Hepatic stellate cell (primary cell): ENCODE measurements around the gene MDFI.

ENCODE experiments used
- DNase-seq: peaks from one replicate; pipeline ENCODE4 v3.0.0; 2011; ENCODE audit warnings: low spot score

Gene MDFI, protein sequence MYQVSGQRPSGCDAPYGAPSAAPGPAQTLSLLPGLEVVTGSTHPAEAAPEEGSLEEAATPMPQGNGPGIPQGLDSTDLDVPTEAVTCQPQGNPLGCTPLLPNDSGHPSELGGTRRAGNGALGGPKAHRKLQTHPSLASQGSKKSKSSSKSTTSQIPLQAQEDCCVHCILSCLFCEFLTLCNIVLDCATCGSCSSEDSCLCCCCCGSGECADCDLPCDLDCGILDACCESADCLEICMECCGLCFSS

DNA sequence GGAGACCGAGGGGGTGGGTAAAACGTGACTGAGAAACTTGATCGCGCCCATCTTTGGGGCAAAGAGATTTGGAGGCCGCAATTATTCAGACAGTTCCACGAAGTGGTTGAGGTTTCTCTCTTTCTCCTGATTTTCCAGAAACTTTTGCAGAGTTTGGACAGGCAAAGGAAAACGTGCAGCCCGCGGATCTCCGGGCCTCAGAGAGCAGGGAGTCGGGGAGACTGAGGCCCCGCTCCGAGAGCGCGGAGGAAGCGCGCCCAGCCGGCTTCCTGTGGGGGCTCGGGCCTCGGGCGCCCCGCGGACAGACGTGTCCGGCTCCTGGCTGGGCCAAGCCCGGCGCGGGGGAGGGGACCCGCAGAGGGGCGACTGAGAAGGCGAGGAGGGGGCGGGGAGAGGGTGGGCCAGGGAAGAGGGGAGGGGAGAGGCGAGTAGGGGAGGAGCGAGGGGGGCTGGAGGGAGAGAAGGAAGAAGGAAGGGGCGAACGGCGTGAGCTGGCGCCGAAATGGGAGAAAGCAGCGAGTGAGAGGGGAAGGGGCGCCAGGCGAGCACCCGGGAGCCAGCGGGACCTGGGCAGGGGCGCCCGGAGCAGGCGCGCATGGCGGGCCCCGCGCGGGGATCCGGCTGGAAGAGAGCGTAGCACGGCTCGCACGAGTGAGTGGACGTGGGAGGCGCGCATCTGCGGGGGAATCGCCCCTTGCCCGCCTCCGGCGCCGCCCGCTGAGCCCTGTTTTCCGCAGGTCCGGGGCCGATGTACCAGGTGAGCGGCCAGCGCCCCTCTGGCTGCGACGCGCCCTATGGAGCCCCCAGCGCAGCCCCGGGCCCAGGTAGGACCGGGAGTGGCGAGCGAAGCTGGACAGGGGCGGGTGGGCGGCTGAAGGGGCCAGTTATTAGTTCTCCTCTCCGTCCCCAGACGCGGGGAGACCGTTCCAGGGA lies at the start of gene MDFI:
MDFI (plus strand) TSS at position 467 of the 933 bp plus-strand sequence; CDS start at position 749, 282 bp downstream.
- no peak for DNase-seq

DNA sequence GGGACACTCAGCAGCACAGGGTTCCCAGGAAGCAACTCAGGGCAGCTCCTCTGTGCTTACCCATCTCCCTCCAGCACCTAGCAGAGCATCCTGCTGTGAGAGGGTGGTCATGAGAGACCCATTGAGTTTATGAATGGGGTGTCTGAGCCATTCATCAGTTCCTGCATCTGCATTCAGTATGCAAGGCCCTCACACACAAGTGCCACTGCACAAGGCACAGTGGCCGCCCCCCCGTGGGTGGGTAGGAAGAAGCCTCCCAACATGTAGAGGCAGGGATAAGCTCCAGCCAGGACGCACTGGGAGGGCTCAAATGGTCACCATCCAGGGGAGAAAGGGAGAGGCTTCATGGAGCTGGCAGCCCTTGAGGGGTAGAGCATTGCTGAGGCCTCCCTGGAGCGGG lies 49.0 kb upstream of the MDFI start:
- no peak for DNase-seq

DNA sequence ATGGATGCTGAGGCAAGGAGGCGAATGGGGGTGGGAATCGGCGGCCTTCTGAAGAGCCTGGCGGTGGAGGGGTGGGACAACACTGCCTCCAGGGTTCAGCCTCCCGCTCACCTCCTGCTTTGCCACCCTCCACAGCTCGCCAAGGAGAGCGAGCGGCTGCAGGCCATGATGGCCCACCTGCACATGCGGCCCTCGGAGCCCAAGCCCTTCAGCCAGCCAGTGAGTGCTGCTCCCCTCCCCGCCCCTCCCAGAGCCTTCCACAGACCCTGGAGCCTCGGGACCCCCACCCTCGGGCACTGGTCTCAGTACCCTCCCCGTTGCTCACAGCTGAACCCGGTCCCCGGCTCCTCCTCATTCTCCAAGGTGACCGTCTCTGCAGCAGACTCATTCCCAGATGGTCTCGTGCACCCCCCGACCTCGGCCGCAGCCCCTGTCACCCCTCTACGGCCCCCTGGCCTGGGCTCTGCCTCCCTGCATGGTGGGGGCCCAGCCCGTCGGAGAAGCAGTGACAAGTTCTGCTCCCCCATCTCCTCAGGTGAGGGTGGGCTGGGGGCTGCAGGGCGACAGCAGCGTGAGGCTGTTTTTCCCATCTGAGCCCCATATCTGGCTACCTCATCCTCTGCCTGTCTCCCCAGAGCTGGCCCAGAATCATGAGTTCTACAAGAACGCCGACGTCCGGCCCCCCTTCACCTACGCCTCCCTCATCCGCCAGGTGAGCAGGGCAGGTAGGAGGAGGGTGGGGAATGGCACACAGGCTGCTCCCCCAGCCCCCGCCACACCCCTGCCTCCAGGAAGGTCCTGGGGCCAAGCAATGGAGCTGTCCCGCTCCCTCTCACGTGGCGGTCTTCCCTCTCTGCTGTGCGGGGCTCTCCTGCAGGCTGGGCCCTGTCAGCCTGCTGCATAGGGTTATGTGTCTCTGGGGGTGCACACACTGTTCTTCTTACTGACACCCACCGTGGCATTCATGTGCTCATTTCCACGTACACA lies 48.3 kb upstream of the MDFI start:
- DNase-seq = no peak

DNA sequence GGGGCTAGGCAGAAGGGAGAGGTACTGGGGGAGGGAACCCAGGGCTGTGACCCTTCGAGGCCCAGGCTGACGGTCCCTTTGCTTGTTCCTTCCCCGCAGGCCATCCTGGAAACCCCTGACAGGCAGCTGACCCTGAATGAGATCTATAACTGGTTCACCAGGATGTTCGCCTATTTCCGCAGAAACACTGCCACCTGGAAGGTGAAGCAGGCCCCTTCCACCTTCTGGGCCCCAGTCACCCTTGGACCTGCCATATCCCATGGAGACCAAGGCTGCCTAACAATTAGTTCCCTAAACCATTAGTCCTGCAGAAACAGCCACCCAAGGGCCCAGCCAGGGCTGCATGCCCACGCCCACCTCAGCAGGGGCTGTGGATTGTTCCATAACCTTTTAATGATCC lies 47.1 kb upstream of the MDFI start:
- DNase-seq = no peak

DNA sequence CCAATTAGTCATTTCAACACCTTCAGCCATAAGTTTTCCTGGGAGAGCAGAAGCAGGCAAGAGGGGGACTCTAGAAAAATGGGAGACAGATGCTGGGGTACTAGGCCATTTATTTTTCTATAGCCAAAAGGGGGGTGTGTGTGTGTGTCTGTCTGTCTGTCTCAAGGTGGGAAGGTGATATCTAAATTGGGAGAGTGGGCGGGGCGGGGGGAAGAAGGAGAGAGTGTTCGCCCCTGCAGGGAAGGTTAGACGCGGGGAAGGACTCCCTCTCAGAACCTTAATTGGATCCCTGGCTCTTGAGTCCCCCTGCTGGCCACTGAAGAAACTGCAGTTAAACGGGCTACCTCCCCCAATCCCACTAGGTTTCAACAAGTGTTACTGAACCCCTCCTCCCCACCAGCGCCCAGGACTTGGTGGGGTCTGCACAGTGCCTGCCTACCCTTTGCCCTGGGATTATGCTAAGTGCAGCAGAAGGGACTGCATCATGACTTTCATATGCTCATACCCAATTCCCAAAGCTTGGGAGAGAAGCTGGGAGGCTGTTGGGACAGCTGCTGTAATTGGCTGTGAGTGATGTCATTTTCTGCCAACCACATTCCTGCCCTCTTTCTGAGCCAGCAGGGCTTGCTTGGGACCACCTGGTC lies 46.3 kb upstream of the MDFI start:
- DNase-seq = peak; percentile 91

DNA sequence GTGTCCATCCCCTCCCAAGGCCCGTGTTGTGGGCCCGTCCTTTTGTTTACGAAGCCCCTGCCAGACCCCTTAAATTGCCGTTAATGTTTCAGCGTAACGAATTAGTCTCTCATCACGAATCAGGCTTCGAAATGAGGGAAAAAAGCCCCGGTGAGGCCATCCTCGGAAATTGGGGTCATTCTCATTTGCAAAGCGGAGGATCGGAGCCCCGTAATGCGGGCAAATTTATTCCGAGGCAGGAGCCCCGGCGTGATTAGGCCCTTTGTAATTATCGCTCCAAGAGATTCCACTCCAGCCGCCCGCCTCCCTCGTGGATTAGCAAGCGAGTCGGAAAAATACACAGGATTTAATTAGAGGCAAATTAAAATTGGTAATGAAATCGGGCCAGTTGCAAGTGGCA lies 44.9 kb upstream of the MDFI start:
- DNase-seq = no peak

DNA sequence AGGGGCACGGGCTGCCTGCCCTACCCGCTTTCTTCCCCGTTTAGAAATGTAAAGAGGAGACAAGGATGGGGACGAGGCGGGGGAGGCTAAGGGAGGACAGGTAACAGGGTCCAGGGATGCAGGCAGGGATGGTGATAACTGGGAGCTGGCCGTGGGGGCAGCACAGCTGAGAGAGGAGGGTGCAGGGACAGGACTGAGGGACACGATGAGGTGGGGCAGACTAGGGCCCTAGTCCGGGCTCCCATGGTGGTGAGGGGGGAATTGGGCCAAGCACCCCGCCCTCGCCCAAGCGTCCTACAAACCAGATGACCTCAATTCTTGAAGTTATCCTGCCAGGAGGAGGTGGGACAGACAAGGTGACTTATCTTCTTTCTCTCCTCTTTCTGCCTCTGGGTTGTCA lies 44.4 kb upstream of the MDFI start:
- DNase-seq = no peak

DNA sequence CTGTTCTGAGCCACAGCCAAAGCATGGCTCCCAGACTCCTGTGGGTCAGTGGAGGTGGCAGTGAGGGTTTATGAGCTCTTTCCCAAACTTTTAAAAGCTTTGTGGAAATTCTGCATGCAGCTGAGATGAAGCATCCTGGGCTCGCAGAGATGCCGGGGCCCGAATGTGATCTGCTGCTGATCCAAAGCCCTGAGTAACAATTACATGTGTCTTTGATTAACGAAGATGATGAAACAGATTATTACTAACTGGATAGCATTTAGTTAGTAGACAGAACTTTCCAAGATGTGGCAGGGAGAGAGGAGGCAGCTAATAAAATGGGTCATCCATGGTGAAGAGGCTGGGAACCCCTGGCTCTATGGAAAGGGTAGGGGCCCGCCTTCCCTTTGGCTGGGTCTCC lies 43.9 kb upstream of the MDFI start:
- DNase-seq = no peak

DNA sequence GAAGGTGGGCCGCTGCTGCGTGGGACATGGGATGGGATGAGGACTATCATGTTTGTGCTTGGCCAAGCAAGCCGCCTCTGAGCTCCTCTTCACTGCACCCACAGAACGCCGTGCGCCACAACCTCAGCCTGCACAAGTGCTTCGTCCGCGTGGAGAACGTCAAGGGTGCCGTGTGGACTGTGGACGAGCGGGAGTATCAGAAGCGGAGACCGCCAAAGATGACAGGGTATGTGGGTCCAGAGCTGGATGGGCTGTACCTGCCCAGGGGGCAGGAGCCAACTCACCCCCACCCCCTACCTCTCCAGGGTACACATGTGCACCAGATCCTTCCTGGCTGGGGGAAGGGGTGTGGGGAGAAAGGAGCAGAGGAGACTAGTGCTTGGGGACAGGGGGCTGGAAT lies 43.5 kb upstream of the MDFI start:
- DNase-seq = no peak

DNA sequence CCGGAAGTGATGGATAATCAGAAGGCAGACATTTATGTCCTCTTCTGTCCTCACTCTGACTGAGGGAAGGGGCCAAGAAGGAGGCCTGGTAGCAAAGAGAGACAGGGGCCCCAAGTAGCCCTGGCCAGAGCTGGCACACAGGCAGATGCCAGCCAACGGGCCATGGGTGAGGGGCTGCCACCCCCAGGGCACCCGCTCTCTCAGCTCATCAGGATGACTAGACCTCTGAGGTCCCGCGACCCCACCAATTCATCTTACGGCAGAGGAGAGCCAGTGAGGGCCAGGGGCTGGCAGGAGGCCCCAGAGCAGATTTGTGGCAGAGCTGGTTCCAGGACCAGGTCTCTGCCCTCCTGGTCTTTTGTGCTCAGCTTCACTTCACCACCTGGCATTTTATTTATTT lies 43.1 kb upstream of the MDFI start:
- DNase-seq = no peak

DNA sequence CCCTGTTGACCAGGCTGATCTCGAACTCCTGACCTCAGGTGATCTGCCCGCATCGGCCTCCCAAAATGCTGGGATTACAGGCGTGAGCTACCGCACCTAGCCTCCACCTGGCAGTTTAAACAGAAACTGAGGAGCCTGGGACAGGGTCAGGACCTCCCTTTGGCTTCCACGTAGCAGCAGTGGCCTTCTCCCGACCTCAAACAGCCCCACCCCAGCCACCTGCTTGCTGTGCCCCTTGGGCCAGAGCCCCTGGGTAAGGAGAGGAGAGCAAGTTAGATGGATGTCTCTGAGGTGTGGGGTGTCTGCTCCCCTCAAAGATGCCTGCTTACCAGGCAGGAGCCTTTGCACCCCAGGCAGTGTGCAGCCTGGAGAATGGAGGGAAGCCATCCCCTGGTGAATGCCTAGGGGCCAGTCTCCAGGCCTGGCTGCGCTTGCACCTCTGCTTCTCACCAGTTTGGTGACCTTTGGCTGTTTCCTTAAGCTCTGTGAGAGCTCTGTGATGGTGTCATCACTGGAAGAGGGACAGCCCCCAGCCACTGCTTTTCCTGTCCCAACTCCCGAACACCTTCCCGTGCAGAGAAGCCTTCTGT lies 42.1 kb upstream of the MDFI start:
- DNase-seq = no peak

DNA sequence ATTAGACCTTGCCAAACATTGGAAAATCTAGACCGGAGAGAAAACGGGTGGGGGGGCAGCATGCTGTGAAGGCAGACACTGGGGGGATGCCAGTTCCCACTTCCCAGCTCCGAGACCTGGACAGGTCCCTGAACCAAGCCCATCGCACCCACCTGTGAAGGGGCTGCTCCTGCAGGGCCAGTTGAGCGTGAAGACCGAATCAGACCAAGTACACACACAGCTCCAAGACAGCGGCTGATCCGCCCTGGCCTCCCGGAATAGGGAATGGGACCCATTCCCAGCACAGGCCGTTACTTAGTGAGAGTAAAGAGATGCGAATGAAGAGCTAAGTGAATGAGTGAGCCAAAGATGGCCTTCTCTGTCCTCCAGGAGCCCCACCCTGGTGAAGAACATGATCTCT lies 41.5 kb upstream of the MDFI start:
- DNase-seq = no peak

DNA sequence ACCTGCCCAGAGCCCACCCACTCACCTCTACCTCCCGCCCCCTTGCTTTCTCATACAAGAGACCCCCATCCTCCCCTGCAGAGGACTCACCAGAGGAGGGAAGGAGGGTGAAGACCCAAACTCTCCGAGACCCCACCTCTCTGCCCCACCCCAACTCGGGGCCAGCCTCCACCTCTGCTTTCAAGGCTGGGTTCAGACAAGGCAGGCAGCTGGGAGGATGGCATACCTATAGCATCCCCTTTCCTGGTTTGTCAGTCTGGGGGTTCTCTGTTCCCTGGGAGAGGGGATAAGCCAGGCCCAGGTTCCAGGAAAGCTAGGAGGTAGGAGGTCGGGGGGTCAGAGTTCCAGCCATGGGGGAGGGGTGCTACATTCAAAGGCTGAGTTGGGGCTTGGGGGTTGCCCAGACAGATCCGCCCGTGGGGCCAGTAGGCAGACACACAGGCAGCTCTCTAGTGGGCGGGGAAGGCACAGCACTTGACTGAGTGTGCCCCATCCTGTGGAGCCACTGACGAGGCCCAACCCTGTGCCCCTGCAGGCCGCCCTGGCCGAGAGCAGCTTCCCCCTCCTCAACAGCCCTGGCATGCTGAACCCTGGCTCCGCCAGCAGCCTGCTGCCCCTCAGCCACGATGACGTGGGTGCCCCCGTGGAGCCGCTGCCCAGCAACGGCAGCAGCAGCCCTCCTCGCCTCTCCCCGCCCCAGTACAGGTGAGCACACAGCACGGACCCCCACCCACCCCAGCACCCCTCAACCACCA lies 40.8 kb upstream of the MDFI start:
- no peak for DNase-seq

DNA sequence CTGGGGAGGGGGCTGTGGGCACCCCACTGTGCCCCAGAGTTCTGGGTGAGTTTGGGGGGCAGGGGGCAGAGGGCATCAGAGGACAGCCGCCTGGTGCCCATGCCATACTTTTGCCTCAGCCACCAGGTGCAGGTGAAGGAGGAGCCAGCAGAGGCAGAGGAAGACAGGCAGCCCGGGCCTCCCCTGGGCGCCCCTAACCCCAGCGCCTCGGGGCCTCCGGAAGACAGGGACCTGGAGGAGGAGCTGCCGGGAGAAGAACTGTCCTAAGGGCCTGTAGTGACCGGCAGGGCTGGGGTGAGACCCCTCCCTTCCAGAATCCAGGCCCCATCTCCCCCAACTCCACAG lies 39.6 kb upstream of the MDFI start:
- no peak for DNase-seq

DNA sequence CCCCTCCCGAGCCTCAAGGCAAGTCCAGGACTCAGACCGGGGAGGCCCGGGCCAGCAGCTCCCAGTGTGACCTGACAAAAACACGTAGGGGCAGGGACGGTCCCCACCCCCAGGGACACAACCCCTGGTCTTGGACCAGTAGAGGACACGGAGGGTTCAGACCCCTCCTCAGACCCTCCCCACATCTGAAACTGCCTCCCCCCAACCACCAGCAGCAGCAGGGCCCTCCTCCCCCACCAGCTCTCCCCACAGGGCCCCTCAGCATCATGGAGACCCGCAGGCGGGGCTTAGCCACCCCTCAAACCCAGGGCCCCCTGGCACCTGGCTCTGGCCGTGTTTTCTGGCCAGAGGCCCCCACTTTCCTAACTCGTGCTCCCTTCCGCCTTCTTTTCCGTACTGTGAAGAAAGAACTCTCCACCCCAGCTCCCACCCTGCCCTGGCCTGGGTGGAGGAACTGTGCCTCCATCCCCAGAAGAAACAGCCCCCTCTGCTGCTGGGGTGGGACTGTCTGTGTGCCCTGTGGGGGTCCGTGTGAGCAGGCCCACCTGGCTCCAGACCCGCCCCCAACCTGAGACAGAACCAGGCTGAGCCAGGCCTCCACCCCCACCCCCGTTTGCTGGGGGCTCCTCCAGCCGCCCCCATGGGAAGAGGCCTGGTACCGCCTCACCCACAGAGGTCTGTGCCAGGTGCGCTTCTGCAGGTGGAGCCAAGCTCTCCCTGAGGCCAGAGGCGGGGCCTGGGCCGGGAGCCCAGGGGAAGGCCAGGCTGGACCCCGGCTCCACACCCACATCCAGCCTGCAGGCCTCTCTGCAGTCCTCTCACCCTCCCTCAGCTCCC lies 39.0 kb upstream of the MDFI start:
- DNase-seq = no peak

DNA sequence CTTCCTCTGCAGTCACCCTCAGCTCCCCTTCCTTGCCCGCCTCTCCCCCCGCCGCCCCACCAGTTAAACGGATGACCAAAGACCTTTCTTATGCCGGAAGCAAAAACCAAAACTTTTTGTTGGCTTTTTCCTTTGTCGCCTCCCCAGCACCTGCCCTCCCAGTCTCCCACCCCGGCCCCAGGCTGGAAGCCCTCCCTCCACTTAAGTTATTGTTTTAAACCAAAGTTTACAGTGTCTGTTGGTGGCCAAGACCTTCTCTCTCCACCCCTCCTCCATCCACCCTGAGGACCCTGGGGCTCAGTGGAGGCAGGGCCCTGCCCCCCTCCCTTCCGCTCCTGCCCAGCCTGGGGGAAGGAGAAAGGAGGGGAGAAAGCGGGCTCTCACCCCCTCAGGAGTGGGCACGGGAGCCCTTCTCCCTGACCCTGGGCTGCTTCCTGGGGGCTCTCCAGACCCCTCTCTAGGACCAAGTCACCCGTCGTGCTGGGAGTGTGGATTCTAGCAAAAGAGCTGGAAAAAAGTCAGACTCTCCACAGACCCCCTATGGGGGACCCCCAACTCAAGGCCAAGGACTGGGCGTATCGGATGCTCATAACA lies 38.3 kb upstream of the MDFI start:
- DNase-seq = no peak

DNA sequence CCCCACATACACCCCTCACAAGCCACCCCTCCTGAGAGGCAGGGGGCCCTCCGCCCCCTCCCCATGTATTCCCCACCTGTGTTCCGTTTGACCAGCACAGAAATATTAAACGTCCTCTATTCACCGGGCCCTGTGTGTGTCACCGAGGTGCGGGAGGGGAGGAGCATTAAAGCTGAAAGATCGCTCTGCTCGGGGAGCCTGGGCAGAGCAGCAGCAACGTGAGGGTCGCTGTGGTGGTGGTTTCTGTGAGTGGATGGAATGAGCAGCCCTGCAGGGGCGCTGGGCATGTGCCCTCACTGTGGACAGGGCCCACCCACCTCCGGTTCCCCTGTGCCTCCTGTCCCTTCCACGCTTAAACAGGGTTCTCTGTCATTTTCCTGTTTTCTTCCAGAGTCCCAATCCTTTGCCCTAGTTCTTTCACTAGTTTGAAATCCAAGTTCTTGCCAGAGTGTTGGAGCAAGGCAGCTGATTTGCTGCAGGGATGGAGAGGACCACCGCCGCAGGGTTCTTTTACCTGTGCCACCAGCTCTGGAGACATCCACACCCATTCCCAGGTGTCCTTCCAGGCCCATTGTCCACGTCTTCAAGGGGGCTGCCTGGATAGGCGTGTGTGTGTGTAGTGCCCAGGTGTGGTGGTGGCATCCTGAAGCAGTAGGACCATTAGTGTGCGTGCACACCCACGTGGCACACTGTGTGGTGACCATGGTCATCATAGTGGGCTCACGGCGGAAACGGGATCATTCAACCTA lies 37.6 kb upstream of the MDFI start:
- DNase-seq = no peak

DNA sequence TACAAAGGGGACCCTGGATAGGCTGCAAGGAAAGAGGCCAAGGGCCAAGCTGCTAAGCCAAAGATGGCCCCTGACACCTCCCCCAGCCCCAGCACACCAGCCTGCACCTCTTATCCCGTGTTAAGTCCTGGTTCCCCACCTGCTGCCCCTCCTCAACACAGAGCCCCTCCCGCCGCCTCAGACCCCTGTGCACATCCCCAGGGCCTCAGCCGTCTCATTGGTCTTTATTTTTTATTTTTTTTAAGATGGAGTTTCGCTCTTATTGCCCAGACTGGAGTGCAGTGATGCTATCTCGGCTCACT lies 37.1 kb upstream of the MDFI start:
- DNase-seq = no peak

DNA sequence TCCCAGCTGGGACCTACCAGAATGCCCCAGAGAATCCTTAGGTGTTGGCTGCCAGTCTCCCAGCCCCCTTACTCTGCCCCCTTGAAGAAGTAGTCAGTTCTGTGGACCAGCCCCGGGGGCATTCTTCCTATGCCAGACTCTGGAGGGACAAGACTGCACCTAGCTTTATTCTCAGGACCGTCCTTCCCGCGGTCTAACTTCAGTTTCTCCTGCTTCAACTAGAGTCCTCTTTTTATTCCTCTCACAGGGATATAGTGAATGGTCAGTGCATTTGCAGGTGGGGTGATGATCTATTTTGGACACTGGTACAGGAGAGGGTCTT lies 35.9 kb upstream of the MDFI start:
- DNase-seq = no peak
